MG63 (cell line): ENCODE data around the gene NME3. TPM values are rescaled to one million over a fixed set of nuclear protein-coding genes. Genes with fewer than 3 reads are reported as not detected.

ENCODE experiments used
- DNase-seq: peaks from one replicate; pipeline ENCODE4 v3.0.0-alpha.2; 2020
- H3K27me3 ChIP-seq: fragments of 250-450 bp; sonication (Bioruptor Pico); 2 replicates; pipeline ENCODE4 v1.5.1; 2020; ENCODE audit warnings: mild to moderate bottlenecking, moderate library complexity
- H3K36me3 ChIP-seq: fragments of 250-450 bp; sonication (Bioruptor Pico); 2 replicates; pipeline ENCODE4 v1.5.1; 2020; ENCODE audit warnings: mild to moderate bottlenecking, moderate library complexity
- H3K4me3 ChIP-seq: fragments of 250-450 bp; sonication (Bioruptor Pico); 2 replicates; pipeline ENCODE4 v1.5.1; 2020; ENCODE audit warnings: mild to moderate bottlenecking, moderate library complexity
- H3K9me3 ChIP-seq: fragments of 250-450 bp; sonication (Bioruptor Pico); 2 replicates; pipeline ENCODE4 v1.5.1; 2020; ENCODE audit warnings: mild to moderate bottlenecking, moderate library complexity
- total RNA-seq: library from RNA; depleted of rRNA; stranded (reverse); fragments of >200 nt; shearing (Covaris generic); gene quantifications from 2 replicates; pipeline ENCODE4 v1.2.3, GENCODE V29; 2014; ENCODE audit warnings: low replicate concordance

NME3 gene
- total RNA-seq, 1 experiment from 2014 or later: 0.46 TPM

GRCh38 chr16:1787056-1787321, 15.6 kb upstream of the NME3 start:
- H3K4me3 ChIP-seq: no peak overlapping the region
- H3K9me3 ChIP-seq: no peaks in the 10 kb centered on the region
- no peak for DNase-seq
- H3K27me3 ChIP-seq: no peaks in the 10 kb centered on the region
- H3K36me3 ChIP-seq: peaks cover 54% of the 10 kb centered on the region

GRCh38 chr16:1786242-1787055, 15.1 kb upstream of the NME3 start:
- no peak for DNase-seq
- Histone ChIP-seq H3K4me3 (no peak overlapping the region), H3K9me3 (no peaks in the 10 kb centered on the region), H3K36me3 (peaks cover 54% of the 10 kb centered on the region), H3K27me3 (no peaks in the 10 kb centered on the region)

- no peaks in the 10 kb centered on the region for H3K27me3 ChIP-seq
- H3K4me3 ChIP-seq: no peak overlapping the region
- no peak for DNase-seq
- H3K36me3 ChIP-seq: peaks cover 58% of the 10 kb centered on the region
- no peaks in the 10 kb centered on the region for H3K9me3 ChIP-seq
Observed at GRCh38 chr16:1785846-1786170, 14.5 kb upstream of the NME3 start.

- peaks cover 58% of the 10 kb centered on the region for H3K36me3 ChIP-seq
- no peak for DNase-seq
- H3K4me3 ChIP-seq: no peak overlapping the region
- H3K27me3 ChIP-seq: no peaks in the 10 kb centered on the region
- H3K9me3 ChIP-seq: no peaks in the 10 kb centered on the region
Observed at GRCh38 chr16:1784977-1785845, 13.9 kb upstream of the NME3 start.

GRCh38 chr16:1782408-1783264, 11.3 kb upstream of the NME3 start, which contains the start of the genes NUBP2 and SPSB3:
Gene NUBP2, plus strand, starts transcription at chr16:1782960. Its CDS starts 61 bp downstream, at chr16:1783021.
Gene SPSB3, minus strand, starts transcription at chr16:1782571. Its CDS starts 1,088 bp downstream, at chr16:1781483.
- H3K27me3 ChIP-seq: no peaks in the 10 kb centered on the region
- no peaks in the 10 kb centered on the region for H3K9me3 ChIP-seq
- peak; percentile 100 for DNase-seq
- peaks cover 50% of the 10 kb centered on the region for H3K36me3 ChIP-seq
- peak within 1 kb of the TSS; percentile 100 for H3K4me3 ChIP-seq

- H3K36me3 ChIP-seq: peaks cover 51% of the 10 kb centered on the region
- H3K4me3 ChIP-seq: peak overlapping the region; percentile 100
- no peak for DNase-seq
- no peaks in the 10 kb centered on the region for H3K9me3 ChIP-seq
- H3K27me3 ChIP-seq: no peaks in the 10 kb centered on the region
Observed at GRCh38 chr16:1781758-1782407, 10.5 kb upstream of the NME3 start.

- Histone ChIP-seq H3K4me3 (peak overlapping the region; percentile 100), H3K9me3 (no peaks in the 10 kb centered on the region), H3K27me3 (no peaks in the 10 kb centered on the region), H3K36me3 (peaks cover 51% of the 10 kb centered on the region)
- no peak for DNase-seq
Observed at GRCh38 chr16:1781254-1781653, 9.9 kb upstream of the NME3 start.

- peak overlapping the region; percentile 100; the same call in 1 of the 2 replicates for H3K4me3 ChIP-seq
Observed at GRCh38 chr16:1780677-1781072, 9.3 kb upstream of the NME3 start.

GRCh38 chr16:1779741-1780676, 8.7 kb upstream of the NME3 start:
- H3K36me3 ChIP-seq: peaks cover 53% of the 10 kb centered on the region
- DNase-seq: no peak
- no peaks in the 10 kb centered on the region for H3K9me3 ChIP-seq
- H3K4me3 ChIP-seq: no peak overlapping the region
- no peaks in the 10 kb centered on the region for H3K27me3 ChIP-seq

More at GRCh38 chr16:1780677-1781072, 9.3 kb upstream of the NME3 start:
- DNase-seq: no peak
- H3K9me3 ChIP-seq: no peaks in the 10 kb centered on the region
- peaks cover 51% of the 10 kb centered on the region for H3K36me3 ChIP-seq
- H3K27me3 ChIP-seq: no peaks in the 10 kb centered on the region

- DNase-seq: no peak
- Histone ChIP-seq H3K27me3 (no peaks in the 10 kb centered on the region), H3K4me3 (no peak overlapping the region), H3K36me3 (peaks cover 58% of the 10 kb centered on the region), H3K9me3 (no peaks in the 10 kb centered on the region)
Observed at GRCh38 chr16:1779234-1779701, 7.9 kb upstream of the NME3 start.

GRCh38 chr16:1778200-1779179, 7.1 kb upstream of the NME3 start:
- DNase-seq: no peak
- Histone ChIP-seq H3K36me3 (peaks cover 54% of the 10 kb centered on the region), H3K9me3 (no peaks in the 10 kb centered on the region), H3K27me3 (no peaks in the 10 kb centered on the region), H3K4me3 (no peak overlapping the region)

GRCh38 chr16:1777375-1778199, 6.2 kb upstream of the NME3 start:
- no peak overlapping the region for H3K4me3 ChIP-seq
- peaks cover 50% of the 10 kb centered on the region for H3K36me3 ChIP-seq
- no peaks in the 10 kb centered on the region for H3K9me3 ChIP-seq
- H3K27me3 ChIP-seq: no peaks in the 10 kb centered on the region
- DNase-seq: no peak

GRCh38 chr16:1776991-1777374, 5.6 kb upstream of the NME3 start:
- H3K36me3 ChIP-seq: peaks cover 56% of the 10 kb centered on the region
- no peak for DNase-seq
- H3K27me3 ChIP-seq: no peaks in the 10 kb centered on the region
- no peak overlapping the region for H3K4me3 ChIP-seq
- H3K9me3 ChIP-seq: no peaks in the 10 kb centered on the region

- Histone ChIP-seq H3K27me3 (no peaks in the 10 kb centered on the region), H3K4me3 (no peak overlapping the region), H3K9me3 (no peaks in the 10 kb centered on the region), H3K36me3 (peaks cover 59% of the 10 kb centered on the region)
- no peak for DNase-seq
Observed at GRCh38 chr16:1776672-1776955, 5.3 kb upstream of the NME3 start.
